ENCODE results near the gene MDM4.

MDM4 gene

DNA sequence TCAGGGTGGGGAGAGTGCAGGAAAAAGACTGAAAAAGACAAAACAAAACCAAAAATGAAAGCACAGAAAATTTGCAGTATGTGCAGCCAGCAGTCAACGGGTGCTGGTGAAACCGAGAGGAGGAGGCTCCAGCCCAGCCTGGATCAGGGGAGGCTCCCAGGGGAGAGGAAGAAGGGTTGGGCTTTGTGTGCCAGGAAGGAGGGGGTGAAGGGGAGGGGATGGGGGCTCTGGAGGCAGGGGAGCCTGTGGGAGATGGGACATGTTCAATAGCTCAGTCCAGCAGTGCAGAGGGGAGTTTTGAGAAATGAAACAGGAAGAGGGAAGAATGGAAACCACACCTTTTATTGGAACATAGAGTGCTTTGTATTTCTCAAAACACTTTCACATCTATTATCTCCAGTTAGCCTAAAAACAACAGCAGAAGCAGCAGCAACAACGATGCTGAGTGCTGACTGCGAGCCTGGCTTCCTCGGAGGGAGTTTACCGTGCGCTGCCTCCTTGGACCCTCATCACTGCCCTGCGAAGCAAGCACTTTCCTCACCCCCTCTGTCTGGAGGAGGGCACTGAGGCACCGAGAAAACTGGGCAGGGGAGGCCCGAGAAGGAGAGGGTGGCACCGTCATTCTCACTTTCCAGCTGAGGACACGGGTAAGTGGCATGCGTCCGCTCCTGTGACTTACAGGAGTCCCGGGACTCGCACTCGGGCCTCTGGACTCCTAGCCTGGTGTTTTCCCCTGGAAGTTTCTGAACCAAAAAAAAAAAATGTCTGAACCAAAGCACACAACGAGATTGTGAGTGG, 62.9 kb downstream of the MDM4 start:
- DNase-seq (ENCODE audit: low read depth in 3 of 3) = peak in 2 of 3 experiments; percentile 6 to 35

DNA sequence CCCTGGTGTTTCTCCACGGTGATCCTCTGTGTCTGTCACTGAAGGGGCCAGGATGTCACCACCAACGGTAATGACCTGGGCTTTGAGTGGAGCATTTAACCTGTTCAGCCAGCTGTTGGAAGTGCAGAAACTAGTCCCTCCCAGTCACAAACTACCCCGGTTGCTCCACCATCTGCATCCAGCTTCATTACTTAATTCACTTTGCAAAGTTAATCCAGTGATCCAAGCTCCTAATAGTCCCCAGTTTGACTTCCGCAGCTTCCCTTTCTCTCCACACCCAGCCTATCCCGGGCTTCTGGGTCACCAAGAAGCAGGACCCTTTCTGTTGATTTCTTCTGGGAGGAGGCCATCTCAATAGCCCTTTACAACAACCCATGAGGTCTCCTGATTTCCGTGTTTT, 63.5 kb downstream of the MDM4 start:
- no peak for DNase-seq (ENCODE audit: low read depth in 3 of 3)

DNA sequence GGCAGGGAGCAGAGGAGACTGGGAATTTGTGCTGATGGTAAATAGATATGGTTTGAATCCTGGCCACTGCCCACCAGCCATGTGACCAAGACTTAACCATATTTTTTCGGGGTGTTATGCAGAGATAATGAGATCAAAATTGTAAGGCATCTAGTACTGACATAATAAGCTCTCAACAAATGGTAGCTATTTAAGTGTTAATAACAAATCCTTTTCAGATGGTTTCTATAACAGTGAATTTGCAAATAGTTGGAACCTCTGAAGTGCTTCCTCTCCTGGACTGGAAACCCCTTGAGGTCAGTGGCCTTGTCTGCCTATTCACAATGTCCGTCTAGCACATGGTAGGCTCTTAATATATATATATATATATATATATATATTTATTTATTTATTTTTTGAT, 64.7 kb downstream of the MDM4 start:
- no peak for DNase-seq (ENCODE audit: low read depth in 3 of 3)

- no peak for DNase-seq (ENCODE audit: low read depth in 3 of 3)
Observed at GRCh38 chr1:204581759-204582158, 65.6 kb downstream of the MDM4 start.

- no peak for DNase-seq (ENCODE audit: low read depth in 3 of 3)
Observed at GRCh38 chr1:204583909-204584632, 67.9 kb downstream of the MDM4 start.

GRCh38 chr1:204584699-204585372, 68.6 kb downstream of the MDM4 start:
- no peak for DNase-seq (ENCODE audit: low read depth in 3 of 3)

- no peak for DNase-seq (ENCODE audit: low read depth in 3 of 3)
Observed at GRCh38 chr1:204587621-204588020, 71.4 kb downstream of the MDM4 start.

- DNase-seq (ENCODE audit: low read depth in 3 of 3) = no peak
Observed at GRCh38 chr1:204588826-204589225, 72.6 kb downstream of the MDM4 start.

DNA sequence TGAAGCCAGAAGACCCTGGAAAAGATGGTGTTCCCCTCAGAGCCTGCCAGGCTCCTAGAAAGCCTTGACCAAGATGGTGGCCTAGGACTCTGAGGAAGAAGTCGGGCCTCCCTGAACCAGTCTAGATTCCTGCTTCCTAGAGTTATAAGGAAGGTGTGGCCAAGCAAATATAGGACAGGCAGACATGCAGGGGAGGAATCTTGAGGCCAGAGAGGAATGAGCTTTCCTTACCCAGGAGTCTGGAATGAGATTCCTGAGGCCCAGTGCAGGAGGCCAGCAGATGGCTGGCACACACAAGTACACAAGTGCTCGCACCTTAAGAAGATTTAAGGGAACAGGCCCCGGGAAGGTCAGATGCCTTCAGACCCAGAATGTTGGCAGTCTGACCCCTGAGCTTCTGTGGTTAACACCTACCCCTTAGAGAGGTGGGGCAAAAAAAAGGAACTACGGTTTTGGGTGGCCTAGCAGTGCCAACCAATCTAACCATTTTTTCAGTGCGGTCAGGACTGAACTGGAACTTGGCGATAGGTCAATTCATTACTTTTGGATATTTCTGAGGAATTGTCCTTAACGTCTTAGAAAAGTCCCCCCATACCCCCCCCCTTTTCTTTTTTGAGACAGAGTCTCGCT, 73.3 kb downstream of the MDM4 start:
- no peak for DNase-seq (ENCODE audit: low read depth in 3 of 3)

DNA sequence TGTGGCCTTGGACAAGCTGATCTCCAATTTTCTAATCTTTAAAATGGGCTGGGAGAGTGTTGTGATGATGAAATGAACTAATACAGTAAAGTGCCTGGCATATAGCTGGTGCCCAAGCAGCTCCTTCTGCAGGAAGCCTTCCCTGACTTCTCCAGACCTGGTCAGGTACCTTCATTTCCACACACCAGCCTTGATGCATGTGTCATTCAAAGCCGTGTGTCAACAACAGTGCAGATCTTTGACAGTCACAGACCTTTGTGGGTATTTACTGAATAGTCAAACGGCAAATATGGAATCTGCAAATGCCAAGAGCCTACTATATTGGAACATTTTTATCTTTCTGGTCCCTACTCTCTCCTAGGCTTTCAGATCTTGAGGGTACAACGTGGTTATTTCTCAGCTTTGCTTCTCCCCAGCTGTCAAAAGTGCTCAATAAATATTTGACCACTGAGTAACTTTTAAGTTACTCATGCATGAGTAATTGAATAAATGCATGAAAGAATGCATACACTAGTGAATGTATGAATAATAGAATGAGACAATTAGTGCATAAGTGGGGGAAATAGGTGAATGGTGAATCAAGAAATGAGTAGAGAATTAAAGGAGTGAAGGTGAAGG, 75.4 kb downstream of the MDM4 start:
- no peak for DNase-seq (ENCODE audit: low read depth in 3 of 3)

- DNase-seq (ENCODE audit: low read depth in 3 of 3) = no peak
Observed at GRCh38 chr1:204592246-204592948, 76.2 kb downstream of the MDM4 start.

DNA sequence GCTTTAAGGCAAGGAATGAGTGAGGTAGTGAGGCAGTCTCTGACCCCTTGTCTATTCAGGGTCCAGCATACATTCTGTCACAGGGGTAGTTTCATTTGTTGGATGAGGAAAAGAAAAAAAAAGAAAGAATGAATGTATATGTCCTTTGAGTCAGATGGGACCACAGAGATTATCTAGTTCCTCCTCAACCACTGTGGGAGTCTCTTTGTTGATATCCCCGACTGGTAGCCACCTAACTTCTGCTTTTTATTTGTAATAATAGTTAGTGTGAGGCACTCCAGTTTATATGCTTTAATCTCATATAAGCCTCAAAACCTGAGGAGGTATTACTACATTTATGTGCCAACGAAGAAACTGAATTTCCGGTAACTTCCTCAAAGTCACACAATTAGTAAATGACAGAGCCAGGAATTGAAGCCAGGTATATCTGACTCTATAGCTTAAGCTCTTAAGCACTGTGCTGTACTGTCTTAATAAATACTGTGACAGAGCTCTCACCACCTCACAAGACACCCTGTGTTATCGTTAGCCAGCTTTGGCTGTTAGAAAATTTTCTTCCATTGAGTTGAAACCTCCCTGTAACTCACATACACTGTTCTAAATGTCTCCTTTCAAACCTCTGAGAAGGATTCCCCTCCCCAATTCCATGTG, 82.2 kb downstream of the MDM4 start:
- no peak for DNase-seq (ENCODE audit: low read depth in 3 of 3)

DNA sequence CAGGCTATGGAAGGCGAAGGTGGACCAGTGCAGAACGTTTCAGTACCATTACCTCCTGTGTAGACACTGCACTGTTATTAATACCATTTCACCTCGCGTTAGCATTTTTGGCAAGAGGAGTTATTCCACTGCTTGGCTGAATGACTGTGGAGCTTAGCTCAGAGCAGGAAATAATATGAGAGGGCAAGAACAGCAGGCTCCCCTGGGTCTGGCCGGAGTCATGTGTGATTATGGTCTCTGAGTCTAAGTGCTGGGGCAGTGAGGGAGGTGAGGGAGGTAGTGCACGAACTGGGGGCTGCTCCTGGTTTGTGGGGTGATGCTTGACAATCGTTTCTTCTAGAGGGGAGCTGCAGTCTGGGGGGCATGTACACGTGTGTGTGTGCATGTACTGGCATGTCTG, 82.9 kb downstream of the MDM4 start:
- no peak for DNase-seq (ENCODE audit: low read depth in 3 of 3)

GRCh38 chr1:204599596-204599995, 83.4 kb downstream of the MDM4 start:
- DNase-seq (ENCODE audit: low read depth in 3 of 3) = no peak

DNA sequence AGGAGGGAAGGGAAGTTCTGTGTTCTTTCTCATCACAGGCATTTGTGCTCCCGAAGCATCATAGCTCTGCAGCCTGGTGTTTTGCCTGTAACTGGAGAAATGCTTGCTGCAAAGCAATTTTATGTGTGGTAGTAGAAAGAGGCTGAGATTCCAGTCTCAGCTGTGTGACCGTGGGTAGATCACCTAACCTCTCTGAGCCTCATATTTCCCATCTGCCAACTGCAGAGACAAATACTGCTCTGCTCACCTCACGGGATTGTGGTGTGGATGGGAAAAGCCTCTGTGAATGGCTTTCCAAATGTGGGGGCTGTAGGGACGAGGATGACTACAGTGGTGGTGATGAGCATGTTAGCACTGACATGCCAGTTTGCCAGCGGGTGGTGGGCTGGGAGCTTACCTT, 84.0 kb downstream of the MDM4 start:
- no peak for DNase-seq (ENCODE audit: low read depth in 3 of 3)

GRCh38 chr1:204600968-204601367, 84.8 kb downstream of the MDM4 start:
- DNase-seq (ENCODE audit: low read depth in 3 of 3) = no peak

DNA sequence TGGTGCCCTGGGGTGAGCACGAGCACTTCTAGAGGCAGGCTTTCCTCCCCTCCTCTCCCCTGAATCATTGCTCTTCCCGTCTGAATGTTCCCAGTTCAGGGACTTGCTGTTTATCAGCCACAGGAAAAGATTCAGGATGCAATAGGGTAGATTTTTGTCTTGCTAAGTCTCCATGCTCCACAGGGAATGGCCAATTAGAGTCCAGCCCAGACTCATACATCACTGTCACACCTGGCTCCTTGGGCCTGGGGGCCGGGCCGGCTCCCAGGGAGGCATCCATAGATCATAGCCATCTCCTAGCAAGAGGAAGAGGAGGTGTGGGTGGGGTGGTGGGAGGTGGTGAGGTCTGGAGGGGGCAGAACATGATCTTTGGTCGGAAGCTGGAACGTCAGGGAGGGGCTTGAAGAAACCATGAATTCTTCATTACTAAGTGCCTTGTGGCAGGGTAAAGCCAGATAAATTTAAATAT, 85.9 kb downstream of the MDM4 start:
- no peak for DNase-seq (ENCODE audit: low read depth in 3 of 3)

- DNase-seq (ENCODE audit: low read depth in 3 of 3) = no peak
Observed at GRCh38 chr1:204602871-204603542, 86.8 kb downstream of the MDM4 start.

DNA sequence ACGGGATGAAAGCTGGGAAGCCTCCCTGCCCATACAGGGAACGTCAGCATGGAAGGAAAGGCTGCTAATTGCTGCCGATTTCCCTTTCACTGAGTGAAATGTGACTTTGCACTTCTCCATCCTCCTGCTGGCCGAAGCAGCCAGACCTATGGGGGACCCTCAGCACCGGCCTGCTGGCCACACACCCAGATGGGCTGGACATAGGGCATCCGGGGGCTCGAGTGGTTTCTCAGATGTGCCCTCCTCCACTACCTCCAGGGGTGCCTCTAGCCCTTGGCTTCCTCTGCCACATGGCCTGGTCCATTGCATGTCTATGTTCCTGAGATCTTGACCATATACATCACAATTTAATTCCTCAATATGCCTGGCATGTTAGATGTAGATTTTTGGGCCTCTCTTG, 89.6 kb downstream of the MDM4 start:
- no peak for DNase-seq (ENCODE audit: low read depth in 3 of 3)
